Left cardiac atrium (tissue), 4 donors: ENCODE results near the gene SCPEP1. TPM values are rescaled to one million over a fixed set of nuclear protein-coding genes. Genes with fewer than 3 reads are reported as not detected.

Experiments used
- ATAC-seq, 2 donors: fragments of 200-7000 bp; cut with Tn5 transposase; one replicate each; pipeline ENCODE4 v1.9.1; 2020; ENCODE audit warnings: mild to moderate bottlenecking in 2 of 2, moderate library complexity in 2 of 2
- DNase-seq: peaks from one replicate; pipeline ENCODE4 v3.0.0-alpha.2; 2020
- intact Hi-C, 2 donors: fragments of 100-400 bp; cut with DNase I; formaldehyde crosslinking; loops; one replicate each; pipeline versions ENCODE4 v1.14.1 to v1.15.1; 2022 to 2023
- total RNA-seq, 2 donors: library from RNA; stranded (reverse); fragmentation: NEBNext Ultra II Directional; extraction: Animal tissue kit (Norgen Biotek cat#: 25700); gene quantifications; one replicate each; pipeline ENCODE4 v1.2.1, GENCODE V29; 2021
- donor health status: DM: no; HTN: yes; CAD: no.
- donor health status: DM: no; HTN: yes; CAD: no; lungs with severe emphysema.
- donor health status: DM: yes; HTN: yes; CAD: no.
- donor health status: Dilated cardiomyopathy.

Gene SCPEP1
- total RNA-seq, 2 donors from 2014 or later = 46.2 to 52.1 TPM

GRCh38 chr17:56988901-56989572 lies 11.1 kb downstream of the SCPEP1 start:
- intact Hi-C loops = no loop called here
- DNase-seq = no peak
- ATAC-seq = no peak

GRCh38 chr17:56992364-56992763 lies 14.4 kb downstream of the SCPEP1 start:
- no peak for DNase-seq
- intact Hi-C loops = no loop called here

GRCh38 chr17:56994009-56994792 lies 16.3 kb downstream of the SCPEP1 start:
- intact Hi-C loops = no loop called here
- no peak for DNase-seq
- ATAC-seq = peak in 1 of 2 donors; percentile 85

More at GRCh38 chr17:56992364-56992763, 14.4 kb downstream of the SCPEP1 start:
- no peak for ATAC-seq

- DNase-seq = no peak
- intact Hi-C loops = no loop called here
- ATAC-seq = no peak
Observed at GRCh38 chr17:56995766-56996165, 17.8 kb downstream of the SCPEP1 start.

GRCh38 chr17:56997313-56997712 lies 19.4 kb downstream of the SCPEP1 start:
- ATAC-seq (no peak), DNase-seq (no peak)
- intact Hi-C loops = no loop called here

- intact Hi-C loops = loop anchor here in 1 of 2 donors (10.0 kb wide), 1 partner anchor 113 kb away; no protein-coding TSS in a partner anchor
- DNase-seq (no peak), ATAC-seq (no peak)
Observed at GRCh38 chr17:57001541-57001940, 23.6 kb downstream of the SCPEP1 start.

GRCh38 chr17:57002904-57003303 lies 25.0 kb downstream of the SCPEP1 start:
- no peak for ATAC-seq
- DNase-seq = no peak
- intact Hi-C loops = loop anchor here in 1 of 2 donors (10.0 kb wide), 1 partner anchor 112 kb away; no protein-coding TSS in a partner anchor

GRCh38 chr17:57004944-57005579 lies 27.1 kb downstream of the SCPEP1 start:
- intact Hi-C loops = loop anchor here (5.0 to 10.0 kb wide), 2 partner anchors 107 to 110 kb away; no protein-coding TSS in a partner anchor
- ATAC-seq (peak; percentile 29 to 61), DNase-seq (no peak)

- no peak for ATAC-seq
- no peak for DNase-seq
- intact Hi-C loops = loop anchor here (5.0 to 10.0 kb wide), 2 partner anchors 106 to 109 kb away; no protein-coding TSS in a partner anchor
Observed at GRCh38 chr17:57006040-57006439, 28.1 kb downstream of the SCPEP1 start.

- no peak for DNase-seq
- intact Hi-C loops = loop anchor here (5.0 to 10.0 kb wide), 2 partner anchors 103 to 106 kb away; no protein-coding TSS in a partner anchor
Observed at GRCh38 chr17:57008958-57009357, 31.0 kb downstream of the SCPEP1 start.

GRCh38 chr17:57009737-57010445 lies 32.0 kb downstream of the SCPEP1 start:
- ATAC-seq (peak; percentile 63 to 76), DNase-seq (peak; percentile 51)
- intact Hi-C loops = loop anchor here (5.0 to 10.0 kb wide), 2 partner anchors 102 to 105 kb away; no protein-coding TSS in a partner anchor

More at GRCh38 chr17:57008958-57009357, 31.0 kb downstream of the SCPEP1 start:
- no peak for ATAC-seq

GRCh38 chr17:57010487-57010886 lies 32.6 kb downstream of the SCPEP1 start:
- intact Hi-C loops = no loop called here
- ATAC-seq (no peak), DNase-seq (no peak)

- intact Hi-C loops = no loop called here
- no peak for DNase-seq
- no peak for ATAC-seq
Observed at GRCh38 chr17:57011491-57012015, 33.6 kb downstream of the SCPEP1 start.

- intact Hi-C loops = no loop called here
- ATAC-seq (no peak), DNase-seq (no peak)
Observed at GRCh38 chr17:57016071-57016763, 38.3 kb downstream of the SCPEP1 start.

GRCh38 chr17:57016764-57017116 lies 38.8 kb downstream of the SCPEP1 start:
- DNase-seq (no peak), ATAC-seq (no peak)
- intact Hi-C loops = no loop called here

GRCh38 chr17:57017625-57018024 lies 39.7 kb downstream of the SCPEP1 start:
- intact Hi-C loops = no loop called here
- ATAC-seq = no peak
- DNase-seq = no peak

- intact Hi-C loops = no loop called here
- DNase-seq (no peak), ATAC-seq (no peak)
Observed at GRCh38 chr17:57020208-57020607, 42.3 kb downstream of the SCPEP1 start.

GRCh38 chr17:57021226-57021940 lies 43.5 kb downstream of the SCPEP1 start:
- intact Hi-C loops = no loop called here

More at GRCh38 chr17:57021226-57021940, 43.5 kb downstream of the SCPEP1 start:
- DNase-seq = no peak
- no peak for ATAC-seq
